MM.1S (cell line): ENCODE measurements around the gene SLC25A24.

Experiments
- EZH2 ChIP-seq: fragments of 300-600 bp; sonication (generic); optimal IDR thresholded peaks from 2 replicates; pipeline ENCODE3; 2017; ENCODE audit warnings: low read depth, mild to moderate bottlenecking, antibody characterized with exemption, low read length, mixed read lengths
- EZH2phosphoT487 ChIP-seq: fragments of 300-600 bp; sonication (generic); IDR thresholded peaks from 2 replicates; pipeline ENCODE4 v1.6.1; 2018; ENCODE audit warnings: antibody characterized with exemption, low read length
- TF ChIP-seq, protein P1 (sequence below): fragments of 300-600 bp; sonication (generic); IDR thresholded peaks from 2 replicates; pipeline ENCODE4 v1.5.1; 2016; ENCODE audit warnings: antibody characterized with exemption, low read length, mixed read lengths

DNA sequence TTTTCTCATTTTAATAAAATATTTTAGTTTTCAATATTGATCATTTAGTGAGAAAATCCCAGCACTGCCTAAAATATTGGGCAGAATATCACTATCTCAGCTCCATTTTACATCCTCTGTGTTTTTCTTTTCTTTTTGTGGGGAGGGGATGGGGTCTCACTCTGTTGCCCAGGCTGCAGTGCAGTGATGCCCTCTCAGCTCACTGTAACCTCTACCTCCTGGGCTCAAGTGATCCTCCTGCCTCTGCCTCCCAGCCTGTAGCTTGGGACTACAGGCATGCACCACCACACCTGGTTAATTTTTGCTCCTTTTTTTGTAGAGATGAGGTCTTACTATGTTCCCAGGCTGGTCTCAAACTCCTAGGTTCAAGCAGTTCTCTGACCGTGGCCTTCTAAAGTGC, 76.1 kb downstream of the SLC25A24 start:
- TF ChIP-seq, protein P1, sequence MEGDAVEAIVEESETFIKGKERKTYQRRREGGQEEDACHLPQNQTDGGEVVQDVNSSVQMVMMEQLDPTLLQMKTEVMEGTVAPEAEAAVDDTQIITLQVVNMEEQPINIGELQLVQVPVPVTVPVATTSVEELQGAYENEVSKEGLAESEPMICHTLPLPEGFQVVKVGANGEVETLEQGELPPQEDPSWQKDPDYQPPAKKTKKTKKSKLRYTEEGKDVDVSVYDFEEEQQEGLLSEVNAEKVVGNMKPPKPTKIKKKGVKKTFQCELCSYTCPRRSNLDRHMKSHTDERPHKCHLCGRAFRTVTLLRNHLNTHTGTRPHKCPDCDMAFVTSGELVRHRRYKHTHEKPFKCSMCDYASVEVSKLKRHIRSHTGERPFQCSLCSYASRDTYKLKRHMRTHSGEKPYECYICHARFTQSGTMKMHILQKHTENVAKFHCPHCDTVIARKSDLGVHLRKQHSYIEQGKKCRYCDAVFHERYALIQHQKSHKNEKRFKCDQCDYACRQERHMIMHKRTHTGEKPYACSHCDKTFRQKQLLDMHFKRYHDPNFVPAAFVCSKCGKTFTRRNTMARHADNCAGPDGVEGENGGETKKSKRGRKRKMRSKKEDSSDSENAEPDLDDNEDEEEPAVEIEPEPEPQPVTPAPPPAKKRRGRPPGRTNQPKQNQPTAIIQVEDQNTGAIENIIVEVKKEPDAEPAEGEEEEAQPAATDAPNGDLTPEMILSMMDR = no peak
- no peak for TF ChIP-seq EZH2phosphoT487
- no peak for TF ChIP-seq EZH2
